ENCODE results near the gene PGPEP1. TPM values are rescaled to one million over a fixed set of nuclear protein-coding genes. Genes with fewer than 3 reads are reported as not detected.

PGPEP1 gene
- total and polyA plus RNA-seq, 2 donors (not counting 3 experiments of a cell fraction or from before 2014, with no cell fraction given), result 9.9 to 27.2 TPM

DNA sequence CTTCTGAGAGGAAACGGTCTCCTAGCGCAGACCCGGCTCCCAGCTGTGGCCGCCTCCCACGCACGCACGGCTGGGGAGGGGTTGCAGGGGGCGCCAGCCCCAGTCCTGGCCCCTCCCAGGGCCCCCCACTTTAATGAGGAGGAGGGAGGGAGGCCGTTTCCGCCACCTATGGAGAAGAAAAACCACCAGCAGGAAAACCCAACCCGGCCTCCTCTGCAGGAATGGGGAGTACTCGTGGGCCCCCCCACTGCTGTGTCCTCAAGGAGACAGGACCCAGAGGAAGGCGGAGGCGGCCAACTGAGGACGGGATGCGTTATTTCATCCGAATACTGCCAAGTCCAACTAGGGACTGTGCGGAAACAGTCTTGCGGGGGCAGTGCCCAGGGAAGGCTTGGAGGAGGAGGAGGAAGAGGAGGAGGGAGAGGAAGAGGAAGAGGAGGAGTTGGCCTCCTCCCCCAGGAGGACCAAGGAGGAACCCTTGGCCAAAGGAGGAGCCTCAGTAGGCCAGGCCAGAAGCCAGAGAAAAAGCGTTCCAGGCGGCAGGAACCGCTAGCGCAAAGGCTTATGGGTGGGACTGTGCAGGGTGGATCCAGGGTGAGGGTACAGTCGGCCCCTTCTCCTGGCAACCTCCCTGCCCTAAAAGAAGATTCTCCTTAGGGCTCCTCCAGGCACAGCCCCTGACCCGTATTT lies 74.9 kb downstream of the PGPEP1 start:
- Histone ChIP-seq H3K4me1 (ENCODE audit: control insufficient read depth, extremely low read depth, insufficient read depth, low read length) (peaks cover 39% of the 10 kb centered on the region), H4K20me1 (replicated peaks; ENCODE audit: control insufficient read depth, extremely low read depth, insufficient read depth, low read length) (no peaks in the 10 kb centered on the region)

DNA sequence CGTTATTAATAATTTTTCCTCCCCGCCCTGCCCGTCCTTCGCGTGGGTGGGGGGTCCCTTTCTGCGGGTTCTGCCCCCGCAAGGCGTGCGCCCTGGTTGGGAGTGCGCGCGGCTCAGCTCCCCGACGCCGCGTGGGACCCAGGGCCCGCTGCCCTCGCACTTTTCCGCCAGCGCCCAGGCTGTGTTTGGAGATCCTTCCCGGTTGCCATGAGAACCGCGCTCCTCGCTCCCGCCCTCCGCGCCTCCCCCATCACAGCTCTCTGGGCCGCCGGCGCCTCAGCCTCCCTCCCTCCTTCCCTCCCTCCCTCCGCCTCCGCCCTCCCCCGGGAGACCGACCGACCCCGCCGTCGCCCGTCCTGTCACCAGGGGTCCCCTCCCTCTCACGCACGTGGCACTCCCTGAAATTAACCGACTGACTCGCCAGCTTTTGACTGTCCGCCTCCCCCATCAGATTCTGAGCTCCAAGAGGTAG lies 76.4 kb downstream of the PGPEP1 start:
- DNase-seq (ENCODE audit: low read depth, low spot score) (peak; percentile 89), FAIRE-seq (peak; percentile 91)
- peaks cover 39% of the 10 kb centered on the region for H3K4me1 ChIP-seq (ENCODE audit: control insufficient read depth, extremely low read depth, insufficient read depth, low read length)
- H4K20me1 ChIP-seq (replicated peaks; ENCODE audit: control insufficient read depth, extremely low read depth, insufficient read depth, low read length), result no peaks in the 10 kb centered on the region
- no TSS peak for BruUV-seq (replicated peaks)
- peak overlapping the region; percentile 88 for H3K9ac ChIP-seq (replicated peaks; ENCODE audit: extremely low read depth, insufficient read depth, low read length)
- H3K4me2 ChIP-seq (ENCODE audit: insufficient read depth, low read length), result peak overlapping the region; percentile 59
- intact Hi-C loops (cut with micrococcal nuclease) (loop anchor here (2.0 kb wide), 5 partner anchors 30 to 224 kb away; partner anchors contain the start of genes GDF15 and MPV17L2), dilution Hi-C loops (cut with MboI; ENCODE audit: extremely low pct_ligation_motif_present, low sequenced_read_pairs) (no loop called here)
- H3K9me1 ChIP-seq (replicated peaks; ENCODE audit: control insufficient read depth, extremely low read depth, insufficient read depth, low read length), result no peaks in the 10 kb centered on the region
- peak overlapping the region in 1 of 3 experiments; percentile 17 for H3K4me3 ChIP-seq (replicated peaks in 1 of 3; ENCODE audit: insufficient read depth in 1 of 3, low read depth in 1 of 3, low read length in 3 of 3)
- H3K9me3 ChIP-seq (replicated peaks; ENCODE audit: control insufficient read depth, insufficient read depth, low read length), result no peaks in the 10 kb centered on the region
- peak overlapping the region; percentile 63 for H2AFZ ChIP-seq (ENCODE audit: low read depth, low read length)
- H3K36me3 ChIP-seq (ENCODE audit: control insufficient read depth in 2 of 2, extremely low read depth in 1 of 2, insufficient read depth in 2 of 2, low read length in 2 of 2), result no peaks in the 10 kb centered on the region
- H3K27me3 ChIP-seq (ENCODE audit: control insufficient read depth in 2 of 2, insufficient read depth in 2 of 2, low read length in 2 of 2), result no peaks in the 10 kb centered on the region
- peak overlapping the region; percentile 98 for H3K27ac ChIP-seq (ENCODE audit: insufficient read depth, low read depth, low read length)
- peaks cover 25% of the 10 kb centered on the region for H3K79me2 ChIP-seq (ENCODE audit: control insufficient read depth, insufficient read depth, low read length)
- ChIA-PET POLR2A (interaction anchor here (0.6 to 5.8 kb wide), 3 partner anchors 31 to 569 kb away, joined by 7 to 58 read pairs (median 8); partner anchors contain the start of genes GDF15, JAK3 and JUND), CTCF (interaction anchor here (1.2 to 11.1 kb wide), 9 partner anchors 11 to 225 kb away, joined by 3 to 119 read pairs (median 10); partner anchors contain the start of genes GDF15 and JUND)
- peak; percentile 71 for TF ChIP-seq POLR2AphosphoS5 (IDR thresholded peaks at IDR 0.05; ENCODE audit: insufficient read depth, low read depth, low read length)
- TF ChIP-seq EZH2 (IDR thresholded peaks at IDR 0.05; ENCODE audit: borderline replicate concordance, low read depth, low read length, severe bottlenecking), result no peak
- TF ChIP-seq MYC (IDR thresholded peaks at IDR 0.05; ENCODE audit: low read depth, low read length), result peak; percentile 13

More for the DNA sequence above, 74.9 kb downstream of the PGPEP1 start:
- ChIA-PET CTCF (interaction anchor here (1.0 to 11.1 kb wide), 12 partner anchors 10 to 223 kb away, joined by 3 to 160 read pairs (median 8); partner anchors contain the start of genes GDF15 and JUND), POLR2A (interaction anchor here (5.8 kb wide), 1 partner anchor 135 kb away, joined by 58 read pairs; the partner anchor contains the start of gene JUND)
- TF ChIP-seq EZH2 (IDR thresholded peaks at IDR 0.05; ENCODE audit: borderline replicate concordance, low read depth, low read length, severe bottlenecking) (no peak), POLR2A (IDR thresholded peaks at IDR 0.05; ENCODE audit: low read depth, low read length) (peak; percentile 92), POLR2AphosphoS5 (IDR thresholded peaks at IDR 0.05; ENCODE audit: insufficient read depth, low read depth, low read length) (peak; percentile 69)
- Histone ChIP-seq H3K36me3 (ENCODE audit: control insufficient read depth in 2 of 2, extremely low read depth in 1 of 2, insufficient read depth in 2 of 2, low read length in 2 of 2) (no peaks in the 10 kb centered on the region), H3K27me3 (ENCODE audit: control insufficient read depth in 2 of 2, insufficient read depth in 2 of 2, low read length in 2 of 2) (no peaks in the 10 kb centered on the region), H3K4me2 (ENCODE audit: insufficient read depth, low read length) (peak overlapping the region; percentile 41), H3K9me3 (replicated peaks; ENCODE audit: control insufficient read depth, insufficient read depth, low read length) (no peaks in the 10 kb centered on the region), H3K9me1 (replicated peaks; ENCODE audit: control insufficient read depth, extremely low read depth, insufficient read depth, low read length) (no peaks in the 10 kb centered on the region), H3K9ac (replicated peaks; ENCODE audit: extremely low read depth, insufficient read depth, low read length) (no peak overlapping the region), H3K79me2 (ENCODE audit: control insufficient read depth, insufficient read depth, low read length) (peaks cover 11% of the 10 kb centered on the region), H3K4me3 (replicated peaks in 1 of 3; ENCODE audit: insufficient read depth in 1 of 3, low read depth in 1 of 3, low read length in 3 of 3) (peak overlapping the region in 1 of 3 experiments; percentile 26), H3K27ac (ENCODE audit: insufficient read depth, low read depth, low read length) (peak overlapping the region; percentile 98), H2AFZ (ENCODE audit: low read depth, low read length) (peak overlapping the region; percentile 51)
- dilution Hi-C loops (cut with MboI; ENCODE audit: extremely low pct_ligation_motif_present, low sequenced_read_pairs), result no loop called here
- FAIRE-seq (peak; percentile 96), DNase-seq (ENCODE audit: low read depth, low spot score) (peak; percentile 76)
- intact Hi-C loops (cut with micrococcal nuclease), result no loop called here
- BruUV-seq (replicated peaks), result TSS peak; percentile 55
